HG03469 (cell line): ENCODE data around the gene LMF1.

Experiments
- ATAC-seq: cut with Tn5 transposase; IDR thresholded peaks from one replicate; pipeline ENCODE4 v1.9.1; 2021; ENCODE audit warnings: mild to moderate bottlenecking, moderate library complexity, moderate number of reproducible peaks; ENCODE audit not compliant: unreplicated experiment

The LMF1 gene

GRCh38 chr16:1003391-1004347, 32.9 kb upstream of the LMF1 start:
- no peak for ATAC-seq

GRCh38 chr16:1002399-1003166, 31.8 kb upstream of the LMF1 start:
- ATAC-seq: no peak

DNA sequence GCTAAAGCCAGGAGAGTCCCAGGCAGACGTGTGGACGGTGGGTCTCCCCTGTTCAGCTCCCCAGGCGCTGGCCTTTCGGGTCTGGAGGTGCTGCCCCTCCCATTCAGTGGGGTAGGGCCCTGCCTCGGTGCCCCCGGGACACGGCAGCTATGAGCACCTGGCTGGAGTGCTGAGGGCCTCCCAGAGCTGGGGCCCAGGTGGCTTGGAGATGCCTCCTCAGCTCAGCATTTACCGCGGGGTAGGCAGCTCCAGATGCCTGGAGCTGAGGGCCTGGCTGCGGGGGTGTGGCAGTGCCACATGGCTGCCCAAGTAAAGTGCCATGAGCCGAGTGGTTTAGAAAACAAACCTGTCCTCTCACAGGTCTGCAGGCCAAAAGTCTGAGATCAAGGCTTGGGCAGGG, 30.3 kb upstream of the LMF1 start:
- ATAC-seq: no peak

GRCh38 chr16:1000608-1001007, 29.8 kb upstream of the LMF1 start:
- no peak for ATAC-seq

DNA sequence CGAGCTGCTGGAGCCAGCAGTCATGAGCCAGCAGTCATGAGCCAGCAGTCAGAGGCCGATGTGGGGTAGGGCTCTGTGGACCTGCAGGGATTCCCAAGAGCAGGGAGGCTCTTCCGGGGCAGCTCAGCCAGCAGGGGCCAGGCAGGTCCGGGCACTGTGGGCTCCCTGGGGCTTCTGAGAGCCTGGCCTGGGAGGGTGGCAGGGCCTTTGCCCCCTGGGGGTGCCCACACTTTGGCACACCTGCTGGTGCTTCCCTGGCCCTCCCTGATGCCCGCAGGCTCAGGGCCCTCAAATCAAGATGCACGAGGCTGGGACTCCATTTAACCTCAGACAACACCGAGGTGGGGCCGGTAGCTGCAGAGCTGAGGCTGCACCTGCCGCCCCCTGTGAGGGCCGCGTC, 28.9 kb upstream of the LMF1 start:
- ATAC-seq: no peak

DNA sequence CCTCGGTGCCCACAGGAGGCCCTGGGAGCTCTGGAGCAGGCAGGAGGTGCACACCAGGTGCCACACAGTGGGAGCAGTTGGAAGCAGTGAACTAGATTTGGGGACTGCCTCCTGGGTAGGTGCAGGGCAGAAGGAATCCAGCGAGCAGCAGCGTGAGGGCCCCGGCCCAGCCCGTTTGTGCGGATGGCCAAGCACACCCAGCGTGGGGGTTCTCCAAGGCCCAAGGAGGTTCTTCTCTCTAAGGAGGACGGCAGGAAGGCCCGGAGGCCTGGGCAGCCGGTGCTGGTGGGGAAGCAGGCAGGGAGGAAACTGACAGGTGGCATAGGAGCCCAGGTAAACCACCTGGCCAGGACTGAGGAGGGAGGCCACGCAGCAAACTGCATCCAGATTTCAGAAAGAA, 27.8 kb upstream of the LMF1 start:
- ATAC-seq: no peak

GRCh38 chr16:998211-998610, 27.4 kb upstream of the LMF1 start:
- no peak for ATAC-seq

DNA sequence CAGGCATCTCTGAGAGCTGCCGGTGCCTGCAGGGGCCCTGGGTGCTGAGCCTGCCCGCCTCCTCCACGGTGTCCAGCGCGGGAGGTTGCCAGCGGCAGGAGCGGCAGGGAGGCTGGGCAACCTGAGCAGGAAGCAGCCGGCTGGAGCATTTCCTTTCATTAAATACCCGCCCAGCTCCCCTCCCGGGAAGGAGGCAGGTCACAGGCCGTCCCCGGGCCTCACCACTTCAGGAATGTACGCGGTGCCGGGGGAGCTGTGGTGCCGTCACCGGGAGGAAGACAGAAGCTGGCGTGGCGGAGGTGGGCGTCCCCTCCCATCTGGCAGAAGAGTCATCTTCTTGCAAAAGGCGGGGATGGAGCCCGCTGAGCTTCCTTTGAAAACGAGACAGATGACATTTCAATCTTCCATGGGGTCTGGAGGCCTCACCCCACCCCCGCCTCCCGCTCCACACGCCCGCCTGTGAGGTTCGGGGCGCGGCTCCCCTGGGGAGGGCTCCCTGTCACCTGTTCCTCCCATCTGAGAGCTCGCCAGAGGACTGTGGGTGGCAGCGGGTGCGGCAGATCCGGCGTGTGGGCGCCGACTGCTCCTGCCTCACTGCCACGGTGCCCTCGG, 26.8 kb upstream of the LMF1 start:
- no peak for ATAC-seq

GRCh38 chr16:996681-997080, 25.9 kb upstream of the LMF1 start:
- no peak for ATAC-seq

DNA sequence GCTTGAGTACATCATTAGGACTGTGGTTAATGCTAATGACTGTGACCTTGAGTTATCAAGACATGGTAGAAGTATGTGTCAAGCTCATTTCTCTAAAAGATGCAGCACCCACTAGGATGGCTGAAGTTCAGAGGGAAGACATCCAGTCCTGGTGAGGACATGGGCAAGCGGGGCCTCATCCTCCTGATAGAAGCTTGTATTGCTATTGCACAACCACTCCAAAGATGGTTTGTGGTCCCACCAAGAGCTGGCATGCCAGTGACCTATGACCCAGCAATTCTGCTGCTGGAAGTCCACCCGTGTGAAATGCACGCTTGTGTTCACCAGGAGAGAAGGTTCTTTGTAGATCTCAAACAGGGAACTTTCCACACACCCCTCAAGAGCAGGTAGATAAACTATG, 25.0 kb upstream of the LMF1 start:
- ATAC-seq: no peak

DNA sequence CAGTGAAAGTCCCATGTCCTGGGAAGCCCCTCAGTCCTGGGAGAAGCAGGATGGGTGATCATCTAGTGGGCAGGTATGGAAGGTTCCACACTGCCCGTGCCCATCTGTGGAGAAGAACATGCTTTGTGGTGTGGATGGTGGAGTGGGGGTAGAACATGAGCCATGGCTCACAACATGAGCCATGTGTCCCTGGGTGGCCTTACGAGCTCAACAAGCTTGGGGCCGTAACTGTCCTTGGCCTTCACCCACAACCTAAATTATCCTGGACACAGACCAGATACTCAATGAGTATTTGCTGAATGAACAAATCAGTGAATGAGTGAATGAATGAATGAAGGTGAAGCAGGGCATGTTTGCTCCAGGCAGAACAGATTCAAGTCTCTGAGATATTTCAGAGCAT, 24.3 kb upstream of the LMF1 start:
- no peak for ATAC-seq

DNA sequence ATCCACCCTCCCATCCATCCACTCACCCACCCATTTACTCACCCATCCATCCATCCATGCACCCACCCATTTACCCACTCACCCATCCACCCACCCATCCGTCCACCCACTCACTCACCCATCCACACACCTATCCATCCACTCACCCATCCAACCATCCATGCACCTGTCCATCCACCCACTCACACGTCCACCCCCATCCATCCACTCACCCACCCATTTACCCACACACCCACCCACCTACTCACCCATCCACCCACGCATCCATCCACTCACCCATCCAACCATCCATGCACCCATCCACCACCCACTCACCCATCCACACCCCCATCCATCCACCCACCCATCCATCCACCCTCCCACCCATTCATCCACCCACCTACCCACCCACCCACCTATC, 22.9 kb upstream of the LMF1 start:
- no peak for ATAC-seq

GRCh38 chr16:991773-992172, 21.0 kb upstream of the LMF1 start:
- ATAC-seq: no peak

- no peak for ATAC-seq
These were observed 20.6 kb upstream of the LMF1 start for GRCh38 chr16:991345-991744.

- no peak for ATAC-seq
These were observed 19.9 kb upstream of the LMF1 start for GRCh38 chr16:990516-991291.

- no peak for ATAC-seq
These were observed 18.6 kb upstream of the LMF1 start for GRCh38 chr16:989354-989814.

DNA sequence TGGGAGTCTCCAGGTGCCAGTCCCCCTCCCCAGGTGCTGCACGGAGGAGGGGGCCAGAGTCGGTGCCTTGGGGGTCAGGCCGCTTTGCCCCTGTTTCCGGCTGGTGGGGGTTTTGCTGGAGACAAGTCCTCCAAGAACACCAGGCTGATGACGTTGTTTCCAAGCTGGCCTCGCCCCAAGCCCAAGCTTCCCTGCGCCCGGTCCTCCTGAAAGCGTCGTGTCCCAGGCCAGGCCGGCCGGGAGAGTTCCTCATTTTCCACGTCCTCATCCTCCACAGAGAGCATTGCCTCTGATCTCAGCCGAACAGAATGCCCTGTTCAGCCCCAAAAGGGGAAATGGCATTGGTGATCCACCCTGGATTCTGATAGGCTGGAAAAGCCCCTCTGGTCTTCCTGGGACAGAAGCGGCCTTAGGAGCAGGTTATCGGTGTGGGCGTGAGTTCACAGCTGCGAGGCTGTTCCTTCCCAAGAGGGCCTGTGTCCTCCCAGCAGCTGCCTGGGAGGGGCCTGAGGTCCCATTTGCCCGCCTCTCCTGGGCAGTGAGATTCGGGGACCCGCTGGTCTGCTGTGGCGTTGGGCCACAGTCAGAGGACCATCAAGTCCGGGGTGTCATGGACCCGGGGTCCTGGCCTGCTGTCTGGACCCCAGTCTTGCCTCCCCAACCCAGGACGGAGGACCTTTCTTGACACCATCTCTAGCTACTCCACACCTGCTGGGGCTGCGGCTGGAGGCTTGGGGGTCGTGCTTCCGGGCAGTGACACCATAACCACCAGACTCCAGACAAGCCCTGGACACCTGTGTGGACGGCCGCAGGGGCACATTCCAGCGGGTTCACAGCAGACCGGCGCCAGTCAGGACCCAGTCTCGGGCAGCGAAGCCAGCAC, 17.9 kb upstream of the LMF1 start:
- ATAC-seq: no peak

DNA sequence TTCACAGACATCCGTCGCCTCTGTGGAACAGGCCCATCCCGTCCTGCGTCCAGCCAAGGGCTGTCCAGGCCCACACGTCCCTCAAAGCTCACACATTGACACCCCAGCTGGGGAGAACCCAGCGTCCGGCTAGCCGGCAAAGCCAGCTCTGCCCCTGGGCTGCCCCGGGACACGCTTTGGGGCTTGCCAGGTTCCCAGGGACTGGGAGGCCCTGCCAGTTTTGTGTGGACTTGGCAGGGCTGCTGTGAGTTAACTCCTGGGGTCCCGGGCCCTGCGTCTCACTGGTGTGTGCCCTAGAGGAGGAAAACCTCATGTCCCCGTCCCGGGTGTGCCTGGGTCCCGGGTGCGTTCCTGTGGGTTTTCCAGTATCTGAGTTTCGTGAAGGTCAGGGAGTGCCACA, 17.1 kb upstream of the LMF1 start:
- no peak for ATAC-seq

GRCh38 chr16:986925-987582, 16.3 kb upstream of the LMF1 start:
- ATAC-seq: no peak
